K562 (cell line): Measurements from ENCODE around the gene PRTN3. TPM values are rescaled to one million over a fixed set of nuclear protein-coding genes. Genes with fewer than 3 reads are reported as not detected.
A peak's percentile ranks its signal among the peaks of the same experiment; 100 is the strongest.

Experiments used
- BHLHE40 ChIP-seq: IDR thresholded peaks from 2 replicates; pipeline ENCODE4 v1.6.1; 2011; ENCODE audit warnings: low read length, improper control_type of control experiment
- CCAR2 ChIP-seq: fragments of 200-400 bp; formaldehyde crosslinking; IDR thresholded peaks from 2 replicates; pipeline ENCODE4 v1.6.1; 2017; ENCODE audit warnings: mild to moderate bottlenecking, low read depth, low read length
- CREM ChIP-seq: IDR thresholded peaks from 2 replicates; pipeline ENCODE4 v1.6.1; 2014; ENCODE audit warnings: antibody characterized with exemption, low read depth
- DDX20 ChIP-seq: fragments of 450-650 bp; IDR thresholded peaks from 2 replicates; pipeline ENCODE4 v1.6.1; 2016; ENCODE audit warnings: missing genetic modification characterization, low read depth, mild to moderate bottlenecking, missing compliant biosample characterization, moderate library complexity
- E2F3 ChIP-seq: fragments of 250-450 bp; sonication (Bioruptor Pico); IDR thresholded peaks from 2 replicates; pipeline ENCODE4 v1.4.0; 2020; ENCODE audit warnings: mild to moderate bottlenecking
- ERF ChIP-seq: fragments of 450-650 bp; formaldehyde crosslinking; IDR thresholded peaks from 2 replicates; pipeline ENCODE4 v1.4.0; 2020; ENCODE audit warnings: mild to moderate bottlenecking, mixed read lengths
- FOXA3 ChIP-seq, 2 experiments: fragments of 450-650 bp in 1 of 2; sonication (generic) in 1 of 2; formaldehyde crosslinking; IDR thresholded peaks in 1 of 2; conservative IDR thresholded peaks in 1 of 2; 2 replicates each; pipeline versions ENCODE4 v1.4.0 to v1.8.0; 2020 to 2022; ENCODE audit warnings: mild to moderate bottlenecking in 2 of 2, missing genetic modification reagents in 1 of 2
- FOXP1 ChIP-seq: sonication (generic); formaldehyde crosslinking; IDR thresholded peaks from 2 replicates; pipeline ENCODE4 v1.8.0; 2022; ENCODE audit warnings: mild to moderate bottlenecking, missing genetic modification reagents
- HDAC1 ChIP-seq, 2 experiments: fragments of 450-650 bp; IDR thresholded peaks; 2 replicates each; pipeline ENCODE4 v1.6.1; 2016 to 2017; ENCODE audit warnings: inconsistent platforms in 1 of 2, mild to moderate bottlenecking in 1 of 2, moderate library complexity in 1 of 2
- KAT8 ChIP-seq: fragments of 450-650 bp; IDR thresholded peaks from 2 replicates; pipeline ENCODE4 v1.6.1; 2016; ENCODE audit warnings: low read depth, mild to moderate bottlenecking
- LARP7 ChIP-seq: fragments of 450-650 bp; IDR thresholded peaks from 2 replicates; pipeline ENCODE4 v1.6.1; 2016
- LEF1 ChIP-seq: fragments of 450-650 bp; IDR thresholded peaks from 2 replicates; pipeline ENCODE4 v1.6.1; 2016; ENCODE audit warnings: mild to moderate bottlenecking
- MECOM ChIP-seq: fragments of 250-450 bp; sonication (Bioruptor Pico); IDR thresholded peaks from 2 replicates; pipeline ENCODE4 v1.8.0; 2022; ENCODE audit warnings: inconsistent platforms
- NFE2L1 ChIP-seq: fragments of 450-650 bp; IDR thresholded peaks from 2 replicates; pipeline ENCODE4 v1.6.1; 2016; ENCODE audit warnings: missing genetic modification characterization, low read depth, mild to moderate bottlenecking, missing compliant biosample characterization, moderate library complexity, borderline replicate concordance
- NFXL1 ChIP-seq: fragments of 450-650 bp; formaldehyde crosslinking; IDR thresholded peaks from 2 replicates; pipeline ENCODE4 v1.4.0; 2021; ENCODE audit warnings: mild to moderate bottlenecking
- POLR2A ChIP-seq: fragments of 450-650 bp; conservative IDR thresholded peaks from 2 replicates; pipeline ENCODE4 v1.6.1; 2016
- PREB ChIP-seq: sonication (generic); formaldehyde crosslinking; IDR thresholded peaks from 2 replicates; pipeline ENCODE4 v1.8.1; 2023; ENCODE audit warnings: mild to moderate bottlenecking, missing genetic modification reagents
- SFPQ ChIP-seq: fragments of 200-400 bp; formaldehyde crosslinking; IDR thresholded peaks from 2 replicates; pipeline ENCODE4 v1.6.1; 2017; ENCODE audit warnings: mild to moderate bottlenecking, low read depth, low read length, moderate library complexity
- SLC30A9 ChIP-seq: fragments of 250-450 bp; sonication (Bioruptor Pico); IDR thresholded peaks from 2 replicates; pipeline ENCODE4 v1.8.0; 2022; ENCODE audit warnings: mild to moderate bottlenecking, moderate library complexity
- SMARCA5 ChIP-seq: fragments of 450-650 bp; IDR thresholded peaks from 2 replicates; pipeline ENCODE4 v1.6.1; 2016
- TCF7L2 ChIP-seq: fragments of 150-350 bp; IDR thresholded peaks from 2 replicates; pipeline ENCODE4 v1.6.1; 2016; ENCODE audit warnings: low read depth, mild to moderate bottlenecking, low read length, moderate library complexity
- ZEB2 ChIP-seq: fragments of 450-650 bp; IDR thresholded peaks from 2 replicates; pipeline ENCODE4 v1.6.1; 2016
- ZNF140 ChIP-seq: fragments of 250-450 bp; sonication (Bioruptor Pico); IDR thresholded peaks from 2 replicates; pipeline ENCODE4 v1.8.0; 2021; ENCODE audit warnings: moderate library complexity, mild to moderate bottlenecking, inconsistent platforms
- ZNF239 ChIP-seq: fragments of 250-450 bp; sonication (Bioruptor Pico); IDR thresholded peaks from 2 replicates; pipeline ENCODE4 v1.4.0; 2020; ENCODE audit warnings: mild to moderate bottlenecking
- ZNF3 ChIP-seq: fragments of 250-450 bp; sonication (Bioruptor Pico); IDR thresholded peaks from 2 replicates; pipeline ENCODE4 v1.5.0; 2021; ENCODE audit warnings: mild to moderate bottlenecking, moderate library complexity
- ZNF75A ChIP-seq: fragments of 450-650 bp; formaldehyde crosslinking; IDR thresholded peaks from 2 replicates; pipeline ENCODE4 v1.4.0; 2020; ENCODE audit warnings: mild to moderate bottlenecking
- ZNF764 ChIP-seq: fragments of 250-450 bp; sonication (Bioruptor Pico); IDR thresholded peaks from 2 replicates; pipeline ENCODE4 v1.4.0; 2020; ENCODE audit warnings: low read depth, mild to moderate bottlenecking, moderate library complexity
- polyA plus RNA-seq, 8 experiments: library from polyadenylated mRNA; depleted of rRNA in 4 of 8; stranded (reverse) in 5 of 8; unstranded in 3 of 8; fragments of >200 nt; fragmentation: Nextera tagmentation in 2 of 8; fragmentation: Illumina TruSeq in 1 of 8; extraction: Ambion mirVana in 2 of 8; extraction: Trizol in 1 of 8; gene quantifications; 2 replicates each; pipeline versions ENCODE4 v1.2.1 to v1.2.3, GENCODE V29; 2011 to 2014; ENCODE audit warnings: inconsistent platforms in 1 of 8, missing spikeins in 1 of 8
- total RNA-seq, 7 experiments: library from RNA; depleted of rRNA in 6 of 7; stranded (reverse); fragments of >200 nt in 6 of 7; fragmentation: Illumina TruSeq in 2 of 7; extraction: Trizol in 2 of 7; gene quantifications; 2 replicates each; pipeline versions ENCODE4 v1.2.1 to v1.2.3, GENCODE V29; 2011 to 2021; ENCODE audit warnings: low replicate concordance in 1 of 7
- TF ChIP-seq, protein P1 (sequence below), 2 experiments: fragments of 450-650 bp; IDR thresholded peaks; 2 replicates each; pipeline ENCODE4 v1.6.1; 2016
- TF ChIP-seq, protein P2 (sequence below): fragments of 450-650 bp; formaldehyde crosslinking; IDR thresholded peaks from 2 replicates; pipeline ENCODE4 v1.4.0; 2020; ENCODE audit warnings: mild to moderate bottlenecking, moderate library complexity

Gene PRTN3
- total and polyA plus RNA-seq, 9 of the 15 experiments (the other 6 are each of a cell fraction or from before 2014, with no cell fraction given), result 0.14 to 0.86 (median 0.43) TPM; not detected in 3

DNA sequence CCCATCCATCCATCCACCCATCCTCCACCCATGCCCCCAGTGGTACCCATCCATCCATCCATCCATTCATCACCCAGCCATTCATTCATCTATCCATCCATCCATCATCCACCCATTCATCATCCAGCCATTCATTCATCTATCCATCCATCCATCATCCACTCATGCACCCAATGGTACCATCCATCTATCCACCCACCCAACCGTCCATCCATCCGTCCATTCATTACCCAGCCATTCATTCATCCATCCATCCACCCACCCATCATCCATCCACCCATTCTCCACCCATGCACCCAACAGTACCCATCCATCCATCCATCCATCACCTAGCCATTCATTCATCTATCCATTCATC, 24.3 kb upstream of the PRTN3 start (continued):
- TF ChIP-seq BHLHE40 (no peak), LARP7 (no peak), PREB (CRISPR knock-in tag) (no peak), FOXA3 (CRISPR knock-in tag; conservative IDR thresholded peaks at IDR 0.05 in 1 of 2, IDR thresholded peaks at IDR 0.05 in 1 of 2) (no peak), MECOM (no peak), ZNF140 (CRISPR knock-in tag) (no peak), SFPQ (no peak), SLC30A9 (no peak), TCF7L2 (no peak), FOXP1 (CRISPR knock-in tag) (no peak), ZNF764 (CRISPR knock-in tag) (no peak), CREM (no peak), E2F3 (CRISPR knock-in tag) (no peak), ZNF75A (CRISPR knock-in tag) (no peak), ERF (no peak), KAT8 (no peak), ZNF239 (CRISPR knock-in tag) (no peak), HDAC1 (IDR thresholded peaks at IDR 0.05) (0 out of 4 replicates have a peak, but pooled peaks of 1 of the 2 experiments have one; percentile 16), DDX20 (tag) (no peak), ZNF3 (CRISPR knock-in tag) (no peak), SMARCA5 (no peak), ZEB2 (no peak), NFE2L1 (tag) (no peak), NFXL1 (CRISPR knock-in tag) (no peak), CCAR2 (no peak), POLR2A (no peak; the same call in 1 of the 2 replicates), LEF1 (no peak)
- TF ChIP-seq, protein P1, sequence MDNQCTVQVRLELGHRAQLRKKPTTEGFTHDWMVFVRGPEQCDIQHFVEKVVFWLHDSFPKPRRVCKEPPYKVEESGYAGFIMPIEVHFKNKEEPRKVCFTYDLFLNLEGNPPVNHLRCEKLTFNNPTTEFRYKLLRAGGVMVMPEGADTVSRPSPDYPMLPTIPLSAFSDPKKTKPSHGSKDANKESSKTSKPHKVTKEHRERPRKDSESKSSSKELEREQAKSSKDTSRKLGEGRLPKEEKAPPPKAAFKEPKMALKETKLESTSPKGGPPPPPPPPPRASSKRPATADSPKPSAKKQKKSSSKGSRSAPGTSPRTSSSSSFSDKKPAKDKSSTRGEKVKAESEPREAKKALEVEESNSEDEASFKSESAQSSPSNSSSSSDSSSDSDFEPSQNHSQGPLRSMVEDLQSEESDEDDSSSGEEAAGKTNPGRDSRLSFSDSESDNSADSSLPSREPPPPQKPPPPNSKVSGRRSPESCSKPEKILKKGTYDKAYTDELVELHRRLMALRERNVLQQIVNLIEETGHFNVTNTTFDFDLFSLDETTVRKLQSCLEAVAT (IDR thresholded peaks at IDR 0.05), result peak in 1 of 2 experiments; percentile 92; a peak in 2 of 4 replicates
- TF ChIP-seq, protein P2, sequence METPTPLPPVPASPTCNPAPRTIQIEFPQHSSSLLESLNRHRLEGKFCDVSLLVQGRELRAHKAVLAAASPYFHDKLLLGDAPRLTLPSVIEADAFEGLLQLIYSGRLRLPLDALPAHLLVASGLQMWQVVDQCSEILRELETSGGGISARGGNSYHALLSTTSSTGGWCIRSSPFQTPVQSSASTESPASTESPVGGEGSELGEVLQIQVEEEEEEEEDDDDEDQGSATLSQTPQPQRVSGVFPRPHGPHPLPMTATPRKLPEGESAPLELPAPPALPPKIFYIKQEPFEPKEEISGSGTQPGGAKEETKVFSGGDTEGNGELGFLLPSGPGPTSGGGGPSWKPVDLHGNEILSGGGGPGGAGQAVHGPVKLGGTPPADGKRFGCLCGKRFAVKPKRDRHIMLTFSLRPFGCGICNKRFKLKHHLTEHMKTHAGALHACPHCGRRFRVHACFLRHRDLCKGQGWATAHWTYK (CRISPR knock-in tag), result no peak
